AG04450 (cell line): ENCODE data around the gene UGCG. TPM values are rescaled to one million over a fixed set of nuclear protein-coding genes. Genes with fewer than 3 reads are reported as not detected.
A peak's percentile ranks its signal among the peaks of the same experiment; 100 is the strongest.
"Not testable (repeated sequence)": the region's sequence is repeated elsewhere in the genome, so short reads cannot be mapped to it uniquely, and the experiment has no call there.

Experiments used
- CTCF ChIA-PET: fragments of 300-600, 350-600 bp; formaldehyde crosslinking; extraction: SDS; loops from one replicate; lab custom pipeline; 2022; ENCODE audit warnings: antibody characterized with exemption, inconsistent platforms; lab: Charles Lee
- POLR2A ChIA-PET: fragments of 350-600 bp; formaldehyde crosslinking; extraction: SDS; loops from one replicate; lab custom pipeline; 2021; ENCODE audit warnings: antibody characterized with exemption, inconsistent platforms; lab: Yijun Ruan, JAX
- DNase-seq: peaks from one replicate; pipeline ENCODE4 v3.0.0-alpha.2; 2011; ENCODE audit warnings: low read depth, low spot score
- H3K27ac ChIP-seq: one replicate; pipeline ENCODE4 v1.5.1; 2012; ENCODE audit warnings: low read depth, low read length, control low read depth
- H3K27me3 ChIP-seq: one replicate; pipeline ENCODE4 v1.6.0; 2012; ENCODE audit warnings: low read length; ENCODE audit not compliant: control insufficient read depth, insufficient read depth
- H3K4me3 ChIP-seq: 2 replicates; pipeline ENCODE4 v1.5.1; 2011; ENCODE audit warnings: mild to moderate bottlenecking, low read depth, low read length, control low read depth
- H3K9me3 ChIP-seq: 2 replicates; pipeline ENCODE4 v1.5.1; 2012; ENCODE audit warnings: low read length; ENCODE audit not compliant: control insufficient read depth, insufficient read depth
- CTCF ChIP-seq: IDR thresholded peaks from 2 replicates; pipeline ENCODE4 v1.5.1; 2011; ENCODE audit warnings: low read depth, low read length, control low read depth, inconsistent platforms
- polyA plus RNA-seq: library from polyadenylated mRNA; depleted of rRNA; stranded (reverse); fragments of >200 nt; gene quantifications from 2 replicates; pipeline ENCODE4 v1.2.3, GENCODE V29; 2011

UGCG gene
- polyA plus RNA-seq, 1 experiment: 149 TPM

GRCh38 chr9:111943200-111943599 is 46.6 kb downstream of the UGCG start:
- ChIA-PET CTCF (interaction anchor here (1.0 kb wide), 1 partner anchor 10 kb away, joined by 3 read pairs; no protein-coding TSS in a partner anchor), POLR2A (interaction anchor here (0.5 to 1.0 kb wide), 2 partner anchors 17 to 90 kb away, joined by 3 read pairs; no protein-coding TSS in a partner anchor)
- TF ChIP-seq CTCF: no peak
- H3K27me3 ChIP-seq: no peaks in the 10 kb centered on the region
- no peak overlapping the region for H3K27ac ChIP-seq
- no peak overlapping the region for H3K4me3 ChIP-seq
- DNase-seq: no peak
- H3K9me3 ChIP-seq: no peaks in the 10 kb centered on the region

DNA sequence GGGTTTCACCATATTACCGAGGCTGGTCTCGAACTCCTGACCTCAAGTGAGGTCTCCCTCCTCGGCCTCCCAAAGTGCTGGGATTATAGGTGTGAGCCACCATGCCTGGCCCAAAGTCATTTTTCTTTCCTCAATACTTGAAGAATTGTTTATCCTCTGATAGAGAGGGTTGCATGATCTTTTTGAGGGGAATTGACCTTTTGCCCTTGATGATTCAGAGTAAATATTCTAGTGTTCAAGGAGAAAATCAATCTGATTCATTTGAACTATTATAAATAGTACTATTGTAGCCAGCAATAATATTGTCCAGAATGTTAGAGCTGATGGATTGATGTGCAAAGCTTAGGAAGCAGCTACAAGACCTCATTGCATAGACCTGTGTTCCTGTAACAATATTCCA is 47.1 kb downstream of the UGCG start:
- POLR2A ChIA-PET: interaction anchor here (0.5 to 1.0 kb wide), 2 partner anchors 17 to 89 kb away, joined by 3 read pairs; no protein-coding TSS in a partner anchor
- CTCF ChIA-PET: interaction anchor here (1.0 kb wide), 1 partner anchor 10 kb away, joined by 3 read pairs; no protein-coding TSS in a partner anchor

GRCh38 chr9:111944241-111944866 is 47.7 kb downstream of the UGCG start:
- no peaks in the 10 kb centered on the region for H3K27me3 ChIP-seq
- no peak for TF ChIP-seq CTCF
- DNase-seq: no peak
- ChIA-PET CTCF (interaction anchor here (1.0 kb wide), 1 partner anchor 9 kb away, joined by 3 read pairs; no protein-coding TSS in a partner anchor), POLR2A (interaction anchor here (0.7 to 1.0 kb wide), 2 partner anchors 13 to 89 kb away, joined by 3 read pairs; no protein-coding TSS in a partner anchor)
- H3K27ac ChIP-seq: peak overlapping the region; percentile 48
- no peaks in the 10 kb centered on the region for H3K9me3 ChIP-seq
- H3K4me3 ChIP-seq: no peak overlapping the region

More for the DNA sequence above, 47.1 kb downstream of the UGCG start:
- Histone ChIP-seq H3K27me3 (no peaks in the 10 kb centered on the region), H3K27ac (no peak overlapping the region), H3K9me3 (no peaks in the 10 kb centered on the region), H3K4me3 (no peak overlapping the region)
- no peak for DNase-seq
- no peak for TF ChIP-seq CTCF

GRCh38 chr9:111945216-111945615 is 48.6 kb downstream of the UGCG start:
- Histone ChIP-seq H3K27ac (peak overlapping the region; percentile 55), H3K27me3 (no peaks in the 10 kb centered on the region), H3K4me3 (no peak overlapping the region), H3K9me3 (no peaks in the 10 kb centered on the region)
- POLR2A ChIA-PET: interaction anchor here (0.7 to 1.1 kb wide), 2 partner anchors 10 to 13 kb away, joined by 3 read pairs; no protein-coding TSS in a partner anchor
- CTCF ChIA-PET: no interaction called here
- DNase-seq: no peak
- TF ChIP-seq CTCF: no peak

DNA sequence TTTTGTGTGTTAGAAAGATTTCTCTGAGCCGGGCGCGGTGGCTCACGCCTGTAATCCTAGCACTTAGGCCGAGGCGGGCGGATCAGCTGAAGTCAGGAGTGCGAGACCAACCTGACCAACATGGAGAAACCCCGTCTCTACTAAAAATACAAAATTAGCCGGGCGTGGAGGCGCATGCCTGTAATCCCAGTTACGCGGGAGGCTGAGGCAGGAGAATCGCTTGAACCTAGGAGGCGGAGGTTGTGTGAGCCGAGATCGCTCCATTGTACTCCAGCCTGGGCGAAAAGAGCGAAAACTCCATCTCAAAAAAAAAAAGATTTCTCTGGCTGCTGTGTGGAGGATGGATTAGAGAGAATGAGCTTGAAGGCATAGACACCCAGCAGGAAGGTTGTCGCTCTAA is 51.5 kb downstream of the UGCG start:
- H3K27me3 ChIP-seq, H3K9me3 ChIP-seq, CTCF ChIA-PET, H3K4me3 ChIP-seq, H3K27ac ChIP-seq, DNase-seq, POLR2A ChIA-PET: not testable (repeated sequence)
